Stomach (tissue), 4 donors: Measurements from ENCODE around the gene RNU2-63P.

Experiments used
- CTCF ChIP-seq, 7 experiments: fragments of 450-650 bp in 4 of 7; fragments of 200-600 bp in 3 of 7; sonication (generic) in 3 of 7; IDR thresholded peaks; one replicate each; pipeline ENCODE4 v1.5.1; 2016 to 2019; ENCODE audit warnings: antibody characterized with exemption in 7 of 7, control low read depth in 2 of 7, mild to moderate bottlenecking in 1 of 7
- EP300 ChIP-seq: sonication (generic); formaldehyde crosslinking; IDR thresholded peaks from one replicate; pipeline ENCODE4 v1.6.1; 2017; ENCODE audit warnings: antibody characterized with exemption
- POLR2AphosphoS5 ChIP-seq, 3 donors: sonication (generic); formaldehyde crosslinking; IDR thresholded peaks; one replicate each; pipeline ENCODE4 v1.6.1; 2016; ENCODE audit warnings: antibody characterized with exemption in 3 of 3

- TF ChIP-seq CTCF (IDR thresholded peaks at IDR 0.05) (no peak), POLR2AphosphoS5 (IDR thresholded peaks at IDR 0.05) (no peak), EP300 (no peak)
These were observed 32.2 kb upstream of the RNU2-63P start for GRCh38 chr2:88048541-88048940.
